Limb (tissue), 2 donors: ENCODE results near the gene ELL2.

Experiments used
- DNase-seq, 2 donors: peaks; one replicate each; pipeline ENCODE4 v3.0.0-alpha.2; 2016; ENCODE audit errors: extremely low spot score in 2 of 2

Gene ELL2

GRCh38 chr5:95961617-95962474, at the start of gene ELL2:
Gene ELL2, minus strand, starts transcription at chr5:95961851. Its CDS starts 130 bp downstream, at chr5:95961721.
- DNase-seq = peak; percentile 85 to 92

GRCh38 chr5:96008987-96009647, 47.5 kb upstream of the ELL2 start:
- no peak for DNase-seq

- no peak for DNase-seq
These were observed 46.8 kb upstream of the ELL2 start for GRCh38 chr5:96008487-96008886.

GRCh38 chr5:96007051-96007450, 45.4 kb upstream of the ELL2 start:
- DNase-seq = no peak

GRCh38 chr5:96006291-96006690, 44.6 kb upstream of the ELL2 start:
- DNase-seq = no peak

- no peak for DNase-seq
These were observed 43.1 kb upstream of the ELL2 start for GRCh38 chr5:96004754-96005153.

- DNase-seq = no peak
These were observed 42.4 kb upstream of the ELL2 start for GRCh38 chr5:96004087-96004486.

- no peak for DNase-seq
These were observed 39.6 kb upstream of the ELL2 start for GRCh38 chr5:96001262-96001661.

GRCh38 chr5:96000308-96000707, 38.7 kb upstream of the ELL2 start:
- DNase-seq = no peak

GRCh38 chr5:95996904-95997723, 35.5 kb upstream of the ELL2 start:
- DNase-seq = no peak

- no peak for DNase-seq
These were observed 34.4 kb upstream of the ELL2 start for GRCh38 chr5:95995962-95996489.

GRCh38 chr5:95993776-95994175, 32.1 kb upstream of the ELL2 start:
- no peak for DNase-seq

- DNase-seq = no peak
These were observed 31.6 kb upstream of the ELL2 start for GRCh38 chr5:95993266-95993665.

- DNase-seq = no peak
These were observed 27.8 kb upstream of the ELL2 start for GRCh38 chr5:95989283-95990048.

- no peak for DNase-seq
These were observed 27.2 kb upstream of the ELL2 start for GRCh38 chr5:95988877-95989276.

GRCh38 chr5:95988094-95988493, 26.4 kb upstream of the ELL2 start:
- no peak for DNase-seq

GRCh38 chr5:95986937-95987520, 25.4 kb upstream of the ELL2 start:
- DNase-seq = no peak

- no peak for DNase-seq
These were observed 24.4 kb upstream of the ELL2 start for GRCh38 chr5:95986001-95986400.

GRCh38 chr5:95985249-95985648, 23.6 kb upstream of the ELL2 start:
- no peak for DNase-seq

- DNase-seq = no peak
These were observed 22.8 kb upstream of the ELL2 start for GRCh38 chr5:95984287-95984938.
